T-helper 17 cell (primary cell): ENCODE data around the gene NPTX1. TPM values are rescaled to one million over a fixed set of nuclear protein-coding genes. Genes with fewer than 3 reads are reported as not detected.

ENCODE experiments used
- ATAC-seq: fragments of 150-1000 bp; cut with Tn5 transposase; 2 replicates; pipeline ENCODE4 v1.10.0; 2021; ENCODE audit warnings: mild to moderate bottlenecking, moderate library complexity
- DNase-seq, 3 donors: peaks; one replicate each; pipeline versions ENCODE4 v3.0.0 to v3.0.0-alpha.2; 2020 to 2021
- H3K9me3 ChIP-seq: one replicate; pipeline ENCODE4 v1.7.0; 2013; ENCODE audit warnings: low read length, mild to moderate bottlenecking; ENCODE audit not compliant: control insufficient read depth, poor library complexity, severe bottlenecking
- H3K27ac Mint-ChIP-seq: one replicate; pipeline ENCODE4 v1.8.0; 2022; ENCODE audit warnings: mild to moderate bottlenecking, moderate library complexity, mixed read lengths
- H3K27me3 Mint-ChIP-seq: one replicate; pipeline ENCODE4 v1.8.0; 2022; ENCODE audit warnings: mixed read lengths
- H3K36me3 Mint-ChIP-seq: one replicate; pipeline ENCODE4 v1.8.0; 2022; ENCODE audit warnings: low read depth, mixed read lengths
- H3K4me1 Mint-ChIP-seq: one replicate; pipeline ENCODE4 v1.8.0; 2022; ENCODE audit warnings: mild to moderate bottlenecking, mixed read lengths
- H3K4me3 Mint-ChIP-seq: one replicate; pipeline ENCODE4 v1.8.0; 2022; ENCODE audit warnings: mild to moderate bottlenecking, moderate library complexity, mixed read lengths
- total RNA-seq, 4 donors: library from RNA in 2 of 4; stranded (reverse) in 2 of 4; gene quantifications; one replicate each; pipeline ENCODE4 v1.2.3 and lab custom pipeline; 2022 to 2026

The NPTX1 gene
- total RNA-seq, 2 donors from 2014 or later = 0.07 to 0.99 TPM

DNA sequence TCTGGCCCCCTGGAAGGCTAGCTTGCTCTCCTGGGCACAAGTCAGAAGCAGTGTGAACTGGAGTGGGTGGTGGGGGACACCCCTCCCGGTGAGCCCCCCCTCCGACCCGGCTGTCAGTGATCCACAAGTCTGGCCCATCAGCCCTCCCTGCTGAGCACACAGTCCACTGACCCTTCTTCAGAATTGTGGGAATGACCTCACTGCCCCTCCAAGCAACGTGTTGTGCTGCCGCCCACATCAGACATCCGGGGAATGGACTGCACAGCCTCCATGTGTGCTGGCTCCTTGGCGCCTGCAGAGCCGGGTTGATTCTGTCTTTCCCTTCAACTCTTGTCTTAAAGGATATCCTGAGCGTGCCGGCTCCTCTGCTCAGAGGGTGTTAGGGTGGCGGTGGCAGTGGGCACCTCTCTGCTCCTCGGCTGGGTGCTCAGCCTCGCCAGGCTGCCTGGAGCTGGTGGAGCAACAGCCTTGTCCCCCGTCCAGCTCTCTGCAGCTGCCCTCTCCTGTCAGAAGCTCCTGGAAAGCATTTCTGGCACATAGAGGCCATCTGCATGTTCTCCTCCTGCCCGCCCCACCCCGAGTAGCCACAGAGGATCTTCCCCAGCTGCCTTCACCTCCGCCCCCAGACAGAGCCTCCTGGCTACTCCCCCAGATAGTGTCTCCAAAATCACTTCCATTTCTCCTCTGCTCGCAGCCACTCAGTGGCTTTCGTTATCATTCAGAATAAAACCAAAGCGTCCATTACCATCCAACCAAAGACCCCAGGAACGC is 19.8 kb downstream of the NPTX1 start:
- H3K4me1 Mint-ChIP-seq = peaks cover 19% of the 10 kb centered on the region
- H3K27ac Mint-ChIP-seq = peak overlapping the region; percentile 27
- H3K27me3 Mint-ChIP-seq = peaks cover 38% of the 10 kb centered on the region
- peak overlapping the region; percentile 56 for H3K4me3 Mint-ChIP-seq
- H3K36me3 Mint-ChIP-seq = peaks cover 3% of the 10 kb centered on the region
- no peaks in the 10 kb centered on the region for H3K9me3 ChIP-seq
- DNase-seq = no peak
- ATAC-seq = no peak

DNA sequence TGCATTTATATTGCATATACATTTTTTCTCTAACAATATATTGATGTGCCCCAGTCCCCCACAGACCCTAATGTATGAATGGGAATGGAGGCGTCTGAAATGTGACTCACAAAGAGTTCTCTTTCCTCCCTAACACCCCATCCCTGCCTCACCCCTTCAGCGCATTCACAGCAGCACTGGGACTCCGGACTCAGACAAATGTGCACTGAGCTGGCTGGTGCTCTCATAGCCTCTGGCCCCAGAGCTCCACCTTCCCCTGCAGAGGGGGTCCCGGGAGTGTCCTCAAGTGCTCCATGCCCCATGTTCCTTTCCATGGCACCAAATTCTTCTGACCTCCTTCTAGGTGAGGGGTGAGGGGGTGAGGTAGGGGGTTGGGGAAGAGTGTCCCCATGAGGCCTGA is 20.6 kb downstream of the NPTX1 start:
- peaks cover 32% of the 10 kb centered on the region for H3K27me3 Mint-ChIP-seq
- peak overlapping the region; percentile 95 for H3K27ac Mint-ChIP-seq
- H3K4me1 Mint-ChIP-seq = peaks cover 16% of the 10 kb centered on the region
- no peak for ATAC-seq
- peak overlapping the region; percentile 94 for H3K4me3 Mint-ChIP-seq
- H3K36me3 Mint-ChIP-seq = peaks cover 2% of the 10 kb centered on the region
- DNase-seq = no peak
- H3K9me3 ChIP-seq = no peaks in the 10 kb centered on the region

DNA sequence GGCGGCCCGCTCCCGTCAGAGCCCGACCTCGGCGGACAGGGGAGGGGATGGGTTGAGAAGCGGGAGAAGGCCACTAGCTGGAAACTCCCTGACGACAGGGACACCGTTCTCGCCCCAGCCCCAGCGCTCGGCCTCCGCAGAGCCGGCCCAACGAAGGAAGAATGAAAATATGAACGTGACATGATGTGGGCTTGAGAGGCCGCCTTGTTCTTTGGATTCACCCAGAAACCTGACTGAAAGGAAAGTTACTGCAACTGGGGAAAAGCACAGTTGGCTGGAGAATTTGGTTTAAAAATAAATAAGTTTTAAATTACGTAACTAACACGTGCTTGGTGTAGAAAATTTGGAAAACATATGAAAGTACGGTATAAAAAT is 21.1 kb downstream of the NPTX1 start:
- Mint-ChIP-seq H3K27ac (peak overlapping the region; percentile 95), H3K27me3 (peaks cover 27% of the 10 kb centered on the region), H3K4me3 (peak overlapping the region; percentile 94), H3K36me3 (peaks cover 2% of the 10 kb centered on the region), H3K4me1 (peaks cover 14% of the 10 kb centered on the region)
- no peaks in the 10 kb centered on the region for H3K9me3 ChIP-seq
- peak in 1 of 3 donors; percentile 31 for DNase-seq
- peak; percentile 26 for ATAC-seq

DNA sequence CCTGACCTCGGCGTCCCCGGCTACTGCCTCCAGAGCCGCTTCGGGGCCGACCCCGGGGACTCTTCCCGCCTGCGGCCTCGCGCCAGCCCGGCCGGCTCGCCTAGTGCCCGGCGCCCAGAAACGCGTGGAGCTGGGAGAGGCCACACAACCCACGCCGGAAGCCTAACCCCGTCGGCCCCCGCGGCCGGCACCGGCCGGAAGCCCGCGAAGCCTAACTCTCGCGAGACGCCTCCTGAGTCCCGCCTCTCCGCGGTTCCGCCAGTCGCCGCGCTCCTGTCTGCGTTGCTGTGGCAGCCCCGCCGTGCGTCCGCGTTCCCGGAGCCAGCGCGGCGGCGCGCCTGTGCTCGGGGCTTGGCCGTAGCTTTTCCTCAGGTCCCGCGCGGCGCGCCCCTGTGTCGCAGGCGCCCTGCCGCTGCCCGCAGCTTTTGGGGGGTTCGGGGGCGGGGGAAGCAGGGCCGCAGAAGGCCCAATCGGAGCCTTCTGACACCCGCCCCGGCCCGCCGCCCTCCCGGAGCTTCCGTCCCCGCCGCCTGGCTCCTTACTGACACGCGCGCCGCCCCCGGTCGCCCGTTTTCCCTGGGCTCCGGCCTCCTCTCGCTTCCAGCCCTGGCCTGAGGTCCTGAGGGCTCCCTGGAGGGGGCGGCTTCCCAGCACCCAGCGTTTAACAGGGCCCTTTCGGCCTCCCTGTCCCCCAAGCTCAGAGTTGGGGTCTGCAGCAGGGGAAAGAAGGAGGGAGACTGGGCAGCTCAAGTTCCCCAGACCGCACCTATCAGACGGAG is 21.7 kb downstream of the NPTX1 start:
- ATAC-seq = peak; percentile 95
- peak overlapping the region; percentile 94 for H3K4me3 Mint-ChIP-seq
- peaks cover 14% of the 10 kb centered on the region for H3K4me1 Mint-ChIP-seq
- peaks cover 2% of the 10 kb centered on the region for H3K36me3 Mint-ChIP-seq
- peak overlapping the region; percentile 95 for H3K27ac Mint-ChIP-seq
- H3K9me3 ChIP-seq = no peaks in the 10 kb centered on the region
- peaks cover 23% of the 10 kb centered on the region for H3K27me3 Mint-ChIP-seq
- peak; percentile 90 to 94 (median 93) for DNase-seq

DNA sequence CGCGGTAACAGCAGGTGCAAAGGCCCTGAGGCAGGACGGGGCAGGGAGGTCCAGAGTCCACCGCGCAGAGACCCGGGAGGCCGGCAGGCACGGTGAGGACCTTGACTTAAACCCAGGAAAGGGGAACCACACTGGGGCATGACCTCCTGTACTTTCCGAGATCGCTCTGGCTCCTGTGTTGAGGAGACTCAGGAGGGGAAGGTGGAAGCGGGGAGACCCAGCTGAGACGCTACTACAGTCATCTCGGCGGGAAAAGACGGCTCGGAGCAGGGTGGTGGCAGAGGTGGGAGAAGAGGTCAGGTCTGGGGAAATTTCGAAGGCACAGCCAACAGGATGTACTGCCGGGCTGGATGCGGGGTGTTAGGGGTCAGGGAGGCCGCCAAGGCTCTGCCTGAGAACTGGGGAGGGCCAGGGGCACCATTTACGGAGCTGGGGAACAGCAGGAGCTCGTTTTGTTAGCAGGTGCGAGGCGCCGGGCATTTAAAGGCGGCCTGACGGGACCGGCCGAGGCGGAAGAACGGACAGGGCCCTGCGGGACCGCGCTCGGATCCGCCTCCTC is 22.3 kb downstream of the NPTX1 start:
- H3K27ac Mint-ChIP-seq = peak overlapping the region; percentile 75
- H3K9me3 ChIP-seq = no peaks in the 10 kb centered on the region
- H3K36me3 Mint-ChIP-seq = peaks cover 2% of the 10 kb centered on the region
- H3K4me3 Mint-ChIP-seq = peak overlapping the region; percentile 94
- H3K27me3 Mint-ChIP-seq = peaks cover 16% of the 10 kb centered on the region
- ATAC-seq = no peak
- peaks cover 14% of the 10 kb centered on the region for H3K4me1 Mint-ChIP-seq
- DNase-seq = no peak

DNA sequence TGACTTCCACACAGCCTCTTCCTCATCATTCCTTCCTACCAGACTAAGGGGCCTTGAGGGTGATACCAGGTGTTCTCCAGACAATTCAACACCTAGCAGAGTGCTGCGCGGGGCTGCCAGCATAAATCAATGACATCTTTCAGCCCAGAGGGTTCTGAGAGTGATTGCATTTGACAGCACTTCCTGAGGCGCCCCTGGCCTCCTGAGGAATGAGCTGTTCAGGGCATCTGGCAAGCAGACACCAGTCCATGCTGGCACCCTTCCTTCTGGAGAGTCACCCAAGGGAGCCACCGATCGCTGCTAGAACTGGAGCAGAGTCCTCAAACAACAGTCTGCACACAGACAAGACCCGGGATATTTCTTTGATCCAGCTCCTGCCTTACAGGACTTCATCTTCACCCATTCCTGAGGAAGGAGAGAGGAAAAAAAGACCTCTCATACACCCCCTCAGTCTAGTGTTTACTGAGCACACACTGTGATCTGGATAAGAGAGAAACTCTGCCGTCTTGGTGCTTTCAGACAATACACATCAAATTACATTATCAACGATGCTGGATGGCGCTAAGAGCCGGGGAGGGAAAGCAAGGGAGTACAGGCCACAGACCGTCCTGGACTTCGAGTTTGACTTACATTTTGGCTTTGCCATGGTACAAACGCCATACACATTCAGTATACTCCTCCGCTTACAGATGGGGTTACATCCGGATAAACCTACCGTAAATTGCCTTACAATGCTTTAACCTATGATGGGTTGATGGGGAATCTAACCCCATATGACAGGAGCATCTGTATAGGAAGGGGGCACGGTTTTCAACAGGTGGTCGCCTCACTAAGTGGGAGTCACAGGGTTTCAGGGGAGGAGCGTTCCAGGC is 23.0 kb downstream of the NPTX1 start:
- peak overlapping the region; percentile 75 for H3K27ac Mint-ChIP-seq
- peaks cover 9% of the 10 kb centered on the region for H3K27me3 Mint-ChIP-seq
- H3K9me3 ChIP-seq = no peaks in the 10 kb centered on the region
- H3K4me3 Mint-ChIP-seq = peak overlapping the region; percentile 94
- peaks cover 14% of the 10 kb centered on the region for H3K4me1 Mint-ChIP-seq
- H3K36me3 Mint-ChIP-seq = peaks cover 2% of the 10 kb centered on the region
- no peak for ATAC-seq
- DNase-seq = no peak

DNA sequence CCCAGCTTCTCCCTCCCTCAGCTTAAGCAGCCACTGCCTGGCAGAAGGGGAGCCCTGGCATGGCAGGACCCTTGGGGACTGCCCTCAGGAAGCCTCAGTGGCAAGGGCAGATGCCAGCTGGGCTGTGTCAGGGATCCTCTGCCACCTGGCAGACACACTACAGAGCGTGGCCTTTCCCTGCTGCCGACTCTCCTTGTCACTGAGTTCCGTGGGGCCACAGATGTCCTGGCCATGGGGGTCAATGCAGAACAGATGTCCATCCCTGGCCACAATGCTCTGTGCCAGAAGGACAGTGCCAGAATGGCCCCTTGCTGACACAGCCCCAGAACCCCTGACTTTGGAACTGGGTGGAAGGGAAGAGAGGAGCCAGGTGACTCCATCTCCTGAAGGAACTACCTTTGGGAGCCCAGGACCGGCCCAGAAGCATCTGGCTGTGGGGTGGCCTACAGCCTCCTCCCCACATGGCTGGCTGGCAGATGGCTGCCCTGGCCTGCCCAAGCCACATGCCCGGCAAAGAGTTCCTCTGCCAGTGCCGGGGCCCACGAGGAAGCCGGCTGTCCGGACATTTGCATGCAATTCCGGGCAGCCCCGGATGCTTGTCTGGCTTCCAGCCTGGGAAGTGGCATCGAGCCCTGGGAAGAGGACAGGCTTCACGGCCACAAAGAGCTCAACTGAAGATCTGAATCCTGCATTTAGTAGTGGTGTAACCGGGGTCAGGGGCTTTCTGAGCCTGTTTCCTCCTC is 24.1 kb downstream of the NPTX1 start:
- no peak overlapping the region for H3K27ac Mint-ChIP-seq
- peaks cover 14% of the 10 kb centered on the region for H3K4me1 Mint-ChIP-seq

DNA sequence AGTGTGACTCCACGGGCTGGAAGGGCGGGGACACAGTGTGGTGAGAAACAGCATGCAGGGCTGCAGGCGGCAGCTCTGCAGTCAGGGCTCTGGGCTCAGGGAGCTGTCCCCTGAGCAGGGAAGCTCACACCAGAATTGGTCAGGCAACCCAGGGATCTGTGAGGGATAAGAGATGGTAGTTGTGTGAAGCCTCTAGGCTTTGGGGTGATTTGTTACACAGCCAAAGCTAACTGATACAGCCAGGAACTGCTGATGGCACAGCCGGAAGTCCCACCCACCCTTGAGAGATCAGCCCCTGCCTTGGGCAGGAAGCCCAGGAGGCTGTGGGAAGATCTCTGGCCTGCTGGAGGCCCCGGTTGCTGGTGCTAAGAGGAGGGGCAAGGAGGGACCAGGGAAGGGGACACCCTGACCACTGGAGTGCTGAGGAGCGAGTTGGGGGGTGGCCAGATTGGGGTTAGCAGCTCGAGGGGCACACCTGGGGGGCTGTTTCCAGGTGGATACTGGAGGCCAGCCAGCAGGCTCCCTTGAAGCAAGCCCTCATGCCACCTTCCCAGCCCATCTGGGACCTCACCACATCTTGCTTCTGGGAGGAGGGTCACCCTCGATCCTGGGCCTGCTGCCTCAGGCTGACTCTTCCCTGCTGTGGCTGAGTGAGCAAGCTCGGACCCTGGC is 25.2 kb downstream of the NPTX1 start:
- no peak for DNase-seq
- Mint-ChIP-seq H3K4me3 (no peak overlapping the region), H3K4me1 (peaks cover 12% of the 10 kb centered on the region), H3K27me3 (no peaks in the 10 kb centered on the region), H3K27ac (no peak overlapping the region), H3K36me3 (peaks cover 2% of the 10 kb centered on the region)
- no peaks in the 10 kb centered on the region for H3K9me3 ChIP-seq
- no peak for ATAC-seq

More for the DNA sequence above, 24.1 kb downstream of the NPTX1 start:
- no peak for ATAC-seq
- no peaks in the 10 kb centered on the region for H3K9me3 ChIP-seq
- H3K27me3 Mint-ChIP-seq = no peaks in the 10 kb centered on the region
- no peak overlapping the region for H3K4me3 Mint-ChIP-seq
- peaks cover 2% of the 10 kb centered on the region for H3K36me3 Mint-ChIP-seq
- no peak for DNase-seq

DNA sequence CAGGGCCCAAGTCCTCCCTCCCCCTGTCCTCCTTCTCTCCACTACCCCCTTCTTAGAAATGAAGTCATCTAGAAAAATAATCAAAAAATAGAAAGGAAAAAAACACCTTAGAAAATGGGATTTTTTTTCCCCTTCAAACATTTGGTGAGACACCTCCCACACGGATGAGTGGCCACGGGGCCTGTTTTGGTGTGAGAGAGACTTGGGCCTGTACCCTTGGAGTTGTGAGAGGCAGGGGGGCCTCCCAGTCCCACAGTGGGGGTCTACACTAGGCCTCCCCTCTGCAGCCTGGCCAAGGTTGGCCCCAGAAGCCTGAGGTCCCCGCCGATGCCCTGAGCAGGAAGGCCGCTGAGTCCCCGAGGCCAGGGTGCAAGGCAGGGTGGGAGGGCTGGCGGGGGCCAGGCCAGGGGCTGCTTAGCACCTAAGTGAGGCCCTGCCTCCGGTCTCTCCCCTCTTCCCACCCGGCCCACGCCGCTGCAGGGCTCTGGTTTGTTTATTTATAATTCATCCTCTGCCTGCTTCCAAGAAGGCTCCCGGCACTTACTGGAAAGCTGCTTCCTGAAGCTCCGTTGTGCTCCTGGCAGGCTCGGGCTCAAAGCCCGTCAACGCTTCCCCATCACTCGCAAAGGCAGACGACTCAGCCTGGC is 26.4 kb downstream of the NPTX1 start:
- Mint-ChIP-seq H3K27ac (no peak overlapping the region), H3K27me3 (no peaks in the 10 kb centered on the region)

DNA sequence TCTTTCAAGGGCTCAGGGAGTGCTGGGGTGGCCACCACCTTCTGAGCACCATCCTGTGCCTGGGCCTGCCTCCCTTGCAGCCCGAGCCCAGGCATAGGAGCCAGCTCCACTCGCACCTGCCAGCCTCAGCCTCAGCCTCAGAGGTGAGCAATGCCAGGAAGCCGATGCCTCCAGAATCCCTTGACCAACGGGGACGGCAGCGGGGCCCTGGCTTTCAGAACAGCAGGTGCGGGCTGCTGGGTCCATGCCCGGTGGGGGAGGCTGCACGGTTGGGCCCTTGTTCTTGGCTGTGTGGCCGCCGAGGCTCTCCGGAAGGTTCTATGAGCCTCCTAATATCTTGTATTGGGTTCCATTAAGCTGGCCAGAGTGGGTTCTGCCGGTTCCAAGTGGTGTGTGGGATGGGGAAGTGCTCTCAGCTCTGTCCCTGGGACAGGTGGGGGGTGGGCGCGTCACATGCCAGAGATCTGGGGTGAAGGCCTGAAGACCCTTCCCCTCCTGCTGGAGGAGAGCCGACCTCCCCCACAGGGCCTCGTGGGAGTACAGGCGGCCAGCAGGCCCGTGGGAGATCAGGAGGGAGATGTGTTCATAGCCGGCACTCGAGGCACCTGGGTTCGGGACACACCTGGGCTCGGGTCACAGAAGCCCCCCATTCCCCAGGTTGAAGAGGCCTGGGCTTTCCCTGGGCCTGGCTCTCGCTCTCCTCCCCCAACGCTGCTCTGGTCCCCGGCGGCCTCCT is 27.0 kb downstream of the NPTX1 start:
- ATAC-seq (no peak), DNase-seq (no peak)
- Mint-ChIP-seq H3K27ac (no peak overlapping the region), H3K4me1 (peaks cover 8% of the 10 kb centered on the region), H3K4me3 (no peak overlapping the region), H3K27me3 (no peaks in the 10 kb centered on the region), H3K36me3 (peaks cover 2% of the 10 kb centered on the region)
- H3K9me3 ChIP-seq = no peaks in the 10 kb centered on the region

More for the DNA sequence above, 26.4 kb downstream of the NPTX1 start:
- DNase-seq = no peak
- no peak overlapping the region for H3K4me3 Mint-ChIP-seq
- no peak for ATAC-seq
- H3K36me3 Mint-ChIP-seq = peaks cover 2% of the 10 kb centered on the region
- H3K4me1 Mint-ChIP-seq = peaks cover 9% of the 10 kb centered on the region
- no peaks in the 10 kb centered on the region for H3K9me3 ChIP-seq

DNA sequence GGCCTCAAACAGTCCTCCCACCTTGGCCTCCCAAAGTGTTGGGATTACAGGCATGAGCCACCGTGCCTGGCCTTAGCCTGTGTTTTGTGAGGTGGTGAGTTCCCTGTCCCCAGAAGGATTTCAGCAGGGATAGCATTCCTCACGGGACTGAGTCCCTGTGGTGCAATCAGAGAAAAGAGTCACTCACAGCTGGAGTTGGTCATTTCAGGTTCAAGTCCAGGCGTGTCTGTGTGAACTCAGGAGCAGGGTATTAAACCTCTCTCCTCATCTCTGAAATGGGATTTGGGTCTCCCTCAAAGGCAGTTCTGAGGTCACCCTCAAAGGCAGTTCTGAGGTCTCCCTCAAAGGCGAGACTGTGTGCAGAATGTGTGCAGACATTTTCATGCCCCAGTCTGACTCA is 28.6 kb downstream of the NPTX1 start:
- Mint-ChIP-seq H3K27ac (no peak overlapping the region), H3K4me1 (peaks cover 3% of the 10 kb centered on the region)
- ATAC-seq = no peak

More for the DNA sequence above, 28.6 kb downstream of the NPTX1 start:
- Mint-ChIP-seq H3K27me3 (peaks cover 6% of the 10 kb centered on the region), H3K4me3 (no peak overlapping the region), H3K36me3 (peaks cover 2% of the 10 kb centered on the region)
- H3K9me3 ChIP-seq = no peaks in the 10 kb centered on the region
- no peak for DNase-seq
